Activated T-helper 1 cell treated with anti-CD3 and anti-CD28 coated beads, Interleukin-12 subunit alpha, Interleukin-12 subunit beta, Interleukin-2, Interleukin-4 antibody, amounts not matched to agents 30 ng/mL and 10 ng/mL and 1 ng/mL, durations not matched to agents 14 hours and 24 hours and 36 hours (primary cell): Measurements from ENCODE around the gene MARK4. TPM values are rescaled to one million over a fixed set of nuclear protein-coding genes. Genes with fewer than 3 reads are reported as not detected.

Experiments used
- DNase-seq: peaks from one replicate; pipeline ENCODE4 v3.0.0; 2021; ENCODE audit warnings: low spot score
- H3K27ac Mint-ChIP-seq: one replicate; pipeline ENCODE4 v1.8.0; 2021; ENCODE audit warnings: mild to moderate bottlenecking, mixed read lengths
- H3K27me3 Mint-ChIP-seq: one replicate; pipeline ENCODE4 v1.8.0; 2022; ENCODE audit warnings: mild to moderate bottlenecking, moderate library complexity, mixed read lengths; ENCODE audit not compliant: insufficient read depth
- H3K36me3 Mint-ChIP-seq: one replicate; pipeline ENCODE4 v1.8.0; 2021; ENCODE audit warnings: low read depth, mixed read lengths
- H3K4me1 Mint-ChIP-seq: one replicate; pipeline ENCODE4 v1.8.0; 2021; ENCODE audit warnings: low read depth, mixed read lengths
- H3K4me3 Mint-ChIP-seq: one replicate; pipeline ENCODE4 v1.8.0; 2021; ENCODE audit warnings: mild to moderate bottlenecking, moderate library complexity, mixed read lengths
- H3K9me3 Mint-ChIP-seq: one replicate; pipeline ENCODE4 v1.8.0; 2021; ENCODE audit warnings: mixed read lengths
- intact Hi-C: fragments of 100-400 bp; cut with micrococcal nuclease; formaldehyde crosslinking; loops from one replicate; pipeline ENCODE4 v1.15.1; 2024
- total RNA-seq: library from RNA; stranded (reverse); gene quantifications from 2 replicates; pipeline ENCODE4 v1.2.3, GENCODE V29; 2022

Gene MARK4
- total RNA-seq, 1 donor from 2014 or later: 27.2 TPM

DNA sequence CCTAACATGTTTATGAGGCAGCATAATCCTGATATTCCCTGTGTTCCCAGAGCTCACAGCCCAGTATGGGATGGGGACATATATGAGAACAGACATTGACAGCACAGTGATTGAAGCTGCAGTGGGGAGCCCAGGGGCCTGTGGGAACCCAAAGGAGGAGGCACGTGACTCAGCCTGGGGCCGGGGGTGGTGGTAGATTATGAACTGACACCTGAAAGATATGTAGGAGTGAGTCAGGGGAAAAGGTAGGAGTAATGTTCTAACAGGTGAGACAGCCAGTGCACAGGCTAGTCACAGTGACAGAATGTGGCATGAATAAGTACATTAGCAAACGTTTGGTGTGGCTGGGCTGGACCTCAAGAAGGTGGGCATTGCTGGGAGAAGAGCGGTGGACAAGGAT is 42.6 kb downstream of the MARK4 start:
- no peak for DNase-seq

DNA sequence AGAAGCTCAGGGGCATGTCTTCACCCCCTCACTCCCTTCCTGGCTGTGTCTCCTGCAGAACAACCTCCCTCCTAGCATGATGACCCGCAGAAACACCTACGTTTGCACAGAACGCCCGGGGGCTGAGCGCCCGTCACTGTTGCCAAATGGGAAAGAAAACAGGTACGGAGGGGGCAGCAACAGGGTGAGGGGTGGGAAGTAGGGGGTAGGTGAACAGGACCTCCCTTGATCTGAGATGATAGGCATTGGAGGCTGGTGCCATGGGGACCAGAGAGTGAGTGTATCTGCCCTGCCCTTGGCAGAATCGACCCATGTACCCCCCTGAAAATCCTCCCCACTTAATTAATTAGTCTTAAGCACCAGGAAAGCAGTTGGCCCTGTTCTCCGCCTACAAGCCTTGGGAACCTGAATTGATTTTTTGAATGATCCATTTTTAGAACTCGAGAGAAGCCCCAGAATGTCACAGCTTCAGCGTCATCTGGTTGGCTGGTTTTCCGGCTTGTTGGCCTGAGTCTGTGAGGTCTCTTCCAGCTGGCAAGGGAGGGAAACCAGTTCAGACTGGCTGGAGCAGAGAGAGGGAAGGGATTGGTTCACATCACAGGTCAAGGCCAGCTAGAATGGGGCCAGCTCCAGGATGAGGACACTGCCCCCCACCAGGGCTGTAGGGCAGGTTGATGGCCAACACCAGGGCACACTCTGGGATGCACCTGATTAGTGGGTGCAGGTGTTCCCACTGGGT is 43.4 kb downstream of the MARK4 start:
- DNase-seq: no peak
- Mint-ChIP-seq H3K27ac (no peak overlapping the region), H3K27me3 (no peaks in the 10 kb centered on the region), H3K9me3 (no peaks in the 10 kb centered on the region), H3K4me3 (no peak overlapping the region), H3K4me1 (peaks cover 8% of the 10 kb centered on the region), H3K36me3 (peaks cover 11% of the 10 kb centered on the region)
- intact Hi-C loops: no loop called here

More for the DNA sequence above, 42.6 kb downstream of the MARK4 start:
- Mint-ChIP-seq H3K4me1 (peaks cover 8% of the 10 kb centered on the region), H3K4me3 (no peak overlapping the region), H3K9me3 (no peaks in the 10 kb centered on the region), H3K27me3 (no peaks in the 10 kb centered on the region), H3K27ac (peak overlapping the region; percentile 52), H3K36me3 (peaks cover 11% of the 10 kb centered on the region)
- intact Hi-C loops: no loop called here

DNA sequence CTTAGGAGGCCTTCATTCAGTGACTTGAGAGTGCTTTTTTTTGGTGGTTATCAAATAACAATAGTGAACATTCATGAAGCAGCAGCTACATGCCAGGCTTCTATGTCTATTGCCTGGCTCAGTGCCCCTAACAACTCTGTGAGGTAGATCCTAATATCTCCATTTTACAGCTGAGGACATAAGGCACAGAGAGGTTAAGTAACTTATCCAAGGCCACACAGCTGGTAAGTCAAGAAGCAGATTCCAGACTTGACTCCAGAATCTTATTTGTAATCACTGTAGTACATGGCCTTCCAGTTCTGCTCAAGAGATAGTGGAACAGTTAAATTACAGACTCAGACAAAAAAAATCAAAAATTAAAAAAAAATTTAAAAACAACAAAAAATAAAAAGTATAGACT is 44.8 kb downstream of the MARK4 start:
- intact Hi-C loops: no loop called here
- H3K36me3 Mint-ChIP-seq: peaks cover 10% of the 10 kb centered on the region
- H3K4me3 Mint-ChIP-seq: no peak overlapping the region
- no peak overlapping the region for H3K27ac Mint-ChIP-seq
- H3K9me3 Mint-ChIP-seq: no peaks in the 10 kb centered on the region
- peaks cover 8% of the 10 kb centered on the region for H3K4me1 Mint-ChIP-seq
- no peaks in the 10 kb centered on the region for H3K27me3 Mint-ChIP-seq
- DNase-seq: no peak

DNA sequence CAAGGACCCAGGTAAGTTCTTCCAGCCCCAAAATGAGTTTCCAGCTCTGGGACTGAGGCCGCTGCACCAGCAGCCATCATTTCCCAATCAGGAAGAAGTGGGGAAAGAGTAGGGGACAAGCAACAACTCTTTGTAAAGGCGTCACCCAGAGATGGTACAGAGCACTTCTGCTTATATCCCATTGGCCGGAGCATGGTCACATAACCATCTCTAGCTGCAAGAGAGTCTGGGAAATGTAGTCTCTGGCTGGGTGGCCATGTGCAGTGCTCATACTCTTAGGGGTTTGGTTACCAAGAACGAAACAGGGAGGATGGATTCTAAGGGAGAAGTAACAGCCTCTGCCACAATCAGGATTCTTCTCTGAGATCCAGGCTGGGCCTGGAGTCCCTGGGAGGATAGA is 45.3 kb downstream of the MARK4 start:
- no peak for DNase-seq
- Mint-ChIP-seq H3K9me3 (no peaks in the 10 kb centered on the region), H3K27me3 (no peaks in the 10 kb centered on the region), H3K27ac (no peak overlapping the region), H3K36me3 (peaks cover 9% of the 10 kb centered on the region), H3K4me3 (no peak overlapping the region), H3K4me1 (peaks cover 8% of the 10 kb centered on the region)
- intact Hi-C loops: no loop called here

DNA sequence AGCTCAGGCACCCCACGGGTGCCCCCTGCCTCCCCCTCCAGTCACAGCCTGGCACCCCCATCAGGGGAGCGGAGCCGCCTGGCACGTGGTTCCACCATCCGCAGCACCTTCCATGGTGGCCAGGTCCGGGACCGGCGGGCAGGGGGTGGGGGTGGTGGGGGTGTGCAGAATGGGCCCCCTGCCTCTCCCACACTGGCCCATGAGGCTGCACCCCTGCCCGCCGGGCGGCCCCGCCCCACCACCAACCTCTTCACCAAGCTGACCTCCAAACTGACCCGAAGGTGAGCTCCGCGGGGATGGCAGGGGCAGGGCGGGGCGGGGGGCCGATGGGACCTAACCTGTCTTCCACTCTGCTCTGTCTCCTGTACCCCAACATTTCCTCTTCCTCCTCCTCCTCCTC is 46.6 kb downstream of the MARK4 start:
- peaks cover 8% of the 10 kb centered on the region for H3K4me1 Mint-ChIP-seq
- intact Hi-C loops: no loop called here
- H3K27ac Mint-ChIP-seq: no peak overlapping the region
- peaks cover 5% of the 10 kb centered on the region for H3K36me3 Mint-ChIP-seq
- H3K9me3 Mint-ChIP-seq: no peaks in the 10 kb centered on the region
- H3K4me3 Mint-ChIP-seq: no peak overlapping the region
- H3K27me3 Mint-ChIP-seq: no peaks in the 10 kb centered on the region
- no peak for DNase-seq

- Mint-ChIP-seq H3K4me3 (no peak overlapping the region), H3K4me1 (peaks cover 8% of the 10 kb centered on the region), H3K9me3 (no peaks in the 10 kb centered on the region), H3K27me3 (no peaks in the 10 kb centered on the region), H3K27ac (no peak overlapping the region), H3K36me3 (peaks cover 5% of the 10 kb centered on the region)
- intact Hi-C loops: no loop called here
- no peak for DNase-seq
These were observed 47.2 kb downstream of the MARK4 start for GRCh38 chr19:45298264-45298663.

DNA sequence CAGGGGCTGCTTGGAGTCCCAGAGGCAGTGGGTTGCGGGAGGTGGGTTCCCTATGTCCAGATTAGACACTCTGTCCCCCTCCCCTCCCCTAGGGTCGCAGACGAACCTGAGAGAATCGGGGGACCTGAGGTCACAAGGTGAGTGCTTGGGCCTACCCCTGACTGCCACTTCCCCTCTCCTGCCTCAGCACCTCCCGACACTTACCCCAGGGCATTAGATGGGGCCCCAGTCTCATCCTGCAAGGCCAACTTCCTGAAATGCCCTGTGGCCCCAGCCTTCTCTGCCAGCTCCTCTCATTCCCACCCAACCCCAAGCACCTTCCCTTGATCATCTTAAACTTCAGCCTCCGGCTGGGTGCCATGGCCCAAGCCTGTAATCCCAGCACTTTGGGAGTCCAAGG is 48.6 kb downstream of the MARK4 start:
- peaks cover 2% of the 10 kb centered on the region for H3K36me3 Mint-ChIP-seq

GRCh38 chr19:45302416-45302815 is 51.3 kb downstream of the MARK4 start:
- Mint-ChIP-seq H3K4me1 (no peaks in the 10 kb centered on the region), H3K4me3 (no peak overlapping the region), H3K9me3 (no peaks in the 10 kb centered on the region), H3K27ac (no peak overlapping the region), H3K27me3 (no peaks in the 10 kb centered on the region), H3K36me3 (no peaks in the 10 kb centered on the region)
- intact Hi-C loops: no loop called here
- DNase-seq: no peak

More for the DNA sequence above, 48.6 kb downstream of the MARK4 start:
- Mint-ChIP-seq H3K27me3 (no peaks in the 10 kb centered on the region), H3K27ac (no peak overlapping the region), H3K4me3 (no peak overlapping the region), H3K4me1 (no peaks in the 10 kb centered on the region), H3K9me3 (no peaks in the 10 kb centered on the region)
- DNase-seq: no peak
- intact Hi-C loops: no loop called here

DNA sequence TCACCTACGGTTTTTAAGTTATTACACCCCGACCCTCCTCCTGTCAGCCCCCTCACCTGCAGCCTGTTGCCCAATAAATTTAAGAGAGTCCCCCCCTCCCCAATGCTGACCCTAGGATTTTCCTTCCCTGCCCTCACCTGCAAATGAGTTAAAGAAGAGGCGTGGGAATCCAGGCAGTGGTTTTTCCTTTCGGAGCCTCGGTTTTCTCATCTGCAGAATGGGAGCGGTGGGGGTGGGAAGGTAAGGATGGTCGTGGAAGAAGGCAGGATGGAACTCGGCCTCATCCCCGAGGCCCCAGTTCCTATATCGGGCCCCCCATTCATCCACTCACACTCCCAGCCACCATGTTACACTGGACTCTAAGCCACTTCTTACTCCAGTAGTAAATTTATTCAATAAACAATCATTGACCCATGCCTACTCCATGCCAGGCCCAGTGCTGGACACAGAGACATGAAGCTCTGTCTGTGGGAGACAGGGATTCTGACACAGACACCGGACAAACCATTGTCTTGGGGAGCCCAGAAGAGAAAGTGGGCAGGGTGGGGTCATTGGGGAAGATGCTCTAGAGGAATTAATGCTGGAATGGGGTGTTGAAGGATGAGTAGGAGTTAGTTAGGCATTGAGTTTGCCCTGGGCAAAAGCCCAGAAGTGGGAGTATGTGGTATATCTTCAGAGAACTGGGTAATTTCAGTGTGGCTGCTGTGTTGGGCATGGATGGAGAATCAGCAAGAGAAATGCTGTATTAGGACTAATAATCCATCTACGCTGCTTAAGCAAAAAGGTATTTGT is 52.4 kb downstream of the MARK4 start:
- Mint-ChIP-seq H3K4me1 (no peaks in the 10 kb centered on the region), H3K36me3 (no peaks in the 10 kb centered on the region), H3K4me3 (no peak overlapping the region), H3K9me3 (no peaks in the 10 kb centered on the region), H3K27ac (no peak overlapping the region), H3K27me3 (no peaks in the 10 kb centered on the region)
- intact Hi-C loops: no loop called here
- DNase-seq: no peak

DNA sequence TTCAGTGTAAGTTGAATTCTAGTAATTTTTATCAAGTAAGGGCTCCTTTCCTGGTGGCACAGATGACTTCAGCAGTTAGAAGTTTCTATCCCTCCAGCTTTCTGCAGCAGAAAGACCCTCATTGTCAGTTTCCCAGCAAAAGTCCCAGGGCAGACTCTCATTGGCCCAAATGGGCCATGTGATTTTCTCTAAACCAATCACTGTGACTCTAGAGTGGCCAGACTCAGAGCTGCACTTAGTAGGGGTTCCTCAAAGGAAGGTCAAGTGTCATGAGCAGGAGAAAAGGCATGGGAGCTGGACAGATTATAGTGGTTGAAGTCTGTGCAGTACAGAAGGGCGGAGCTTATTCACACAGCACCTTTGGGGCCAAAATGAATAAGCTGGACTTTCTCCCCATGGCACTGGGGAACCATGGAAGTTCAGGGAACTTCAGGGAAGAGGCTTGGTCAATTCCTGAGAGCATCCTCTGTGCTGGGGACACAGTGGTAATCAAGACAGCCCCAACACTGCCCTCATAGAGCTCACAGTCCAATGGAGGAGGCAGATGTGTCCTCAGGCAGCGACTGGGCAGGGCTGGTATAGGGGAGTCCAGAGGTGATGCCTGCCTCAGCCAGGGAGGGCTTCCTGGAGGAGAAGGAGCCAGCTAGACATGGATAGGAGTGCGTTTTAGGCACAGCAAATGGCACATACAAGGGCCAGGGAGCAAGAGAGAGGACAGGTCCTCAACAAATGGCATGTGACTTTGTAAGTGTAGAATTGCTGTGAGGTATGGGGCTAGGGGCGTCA is 53.3 kb downstream of the MARK4 start:
- Mint-ChIP-seq H3K9me3 (no peaks in the 10 kb centered on the region), H3K27ac (no peak overlapping the region), H3K4me3 (no peak overlapping the region), H3K4me1 (no peaks in the 10 kb centered on the region), H3K27me3 (no peaks in the 10 kb centered on the region), H3K36me3 (no peaks in the 10 kb centered on the region)
- intact Hi-C loops: no loop called here
- DNase-seq: no peak

GRCh38 chr19:45305007-45305406 is 53.9 kb downstream of the MARK4 start:
- no peaks in the 10 kb centered on the region for H3K27me3 Mint-ChIP-seq
- no peaks in the 10 kb centered on the region for H3K9me3 Mint-ChIP-seq
- H3K4me3 Mint-ChIP-seq: no peak overlapping the region
- H3K27ac Mint-ChIP-seq: no peak overlapping the region
- no peak for DNase-seq
- intact Hi-C loops: no loop called here
- H3K36me3 Mint-ChIP-seq: no peaks in the 10 kb centered on the region
- H3K4me1 Mint-ChIP-seq: no peaks in the 10 kb centered on the region

DNA sequence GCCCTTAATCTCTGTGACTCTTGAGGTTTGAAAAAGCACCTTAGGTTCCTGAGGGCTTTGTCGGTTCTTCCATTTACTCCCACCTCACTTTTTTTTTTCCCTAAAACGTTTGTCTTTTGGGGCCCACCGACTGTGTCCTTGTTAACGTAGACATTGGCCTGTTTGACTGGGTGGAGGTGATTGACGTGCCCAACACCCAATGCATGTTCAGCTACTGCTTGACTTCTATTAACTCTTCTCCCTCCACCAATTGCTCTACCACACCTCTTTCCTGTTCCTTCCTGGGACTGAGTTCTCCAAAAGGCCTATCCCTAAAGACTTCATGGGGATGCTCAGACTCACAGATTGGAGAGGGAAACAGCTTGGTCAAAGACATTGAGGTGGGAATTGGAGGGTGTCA is 54.4 kb downstream of the MARK4 start:
- intact Hi-C loops: no loop called here
- Mint-ChIP-seq H3K27me3 (no peaks in the 10 kb centered on the region), H3K4me1 (no peaks in the 10 kb centered on the region), H3K36me3 (no peaks in the 10 kb centered on the region), H3K27ac (no peak overlapping the region), H3K4me3 (no peak overlapping the region), H3K9me3 (no peaks in the 10 kb centered on the region)
- no peak for DNase-seq

DNA sequence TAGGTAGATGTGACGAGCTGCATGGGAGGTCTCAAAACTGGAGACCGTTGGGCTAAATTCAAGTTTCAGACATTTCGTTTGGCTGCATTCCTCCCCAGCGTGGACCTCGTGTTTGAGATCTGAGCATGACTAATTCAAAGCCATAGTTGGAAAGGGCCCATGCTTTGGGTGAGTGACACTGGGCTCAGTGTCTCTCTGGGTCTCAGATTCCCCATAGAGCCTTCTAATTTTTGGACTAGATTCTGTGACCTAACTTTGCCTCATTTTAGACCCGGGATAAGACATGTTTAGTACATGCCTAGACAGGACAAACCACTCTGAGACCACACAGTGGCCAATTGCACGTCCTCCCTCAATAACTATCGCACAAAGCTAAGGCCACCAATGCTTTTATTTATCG is 55.0 kb downstream of the MARK4 start:
- no peak overlapping the region for H3K4me3 Mint-ChIP-seq
- no peaks in the 10 kb centered on the region for H3K36me3 Mint-ChIP-seq
- no peak overlapping the region for H3K27ac Mint-ChIP-seq
- no peak for DNase-seq
- H3K4me1 Mint-ChIP-seq: no peaks in the 10 kb centered on the region
- H3K9me3 Mint-ChIP-seq: no peaks in the 10 kb centered on the region
- intact Hi-C loops: no loop called here
- no peaks in the 10 kb centered on the region for H3K27me3 Mint-ChIP-seq
